Astrocyte (in vitro differentiated cells and primary cell): ENCODE measurements around the gene PRRC2C.
"Not testable (repeated sequence)": the region's sequence is repeated elsewhere in the genome, so short reads cannot be mapped to it uniquely, and the experiment has no call there.

Experiments
- EZH2 ChIP-seq: IDR thresholded peaks from 2 replicates; pipeline ENCODE4 v1.6.1; 2012; ENCODE audit warnings: mild to moderate bottlenecking, low read length, inconsistent platforms; ENCODE audit not compliant: insufficient read depth
- TF ChIP-seq, protein P1 (sequence below): IDR thresholded peaks from 2 replicates; pipeline ENCODE4 v1.5.1; 2011; ENCODE audit warnings: low read depth, mild to moderate bottlenecking, inconsistent platforms, low read length, moderate library complexity; ENCODE audit not compliant: insufficient read depth

DNA sequence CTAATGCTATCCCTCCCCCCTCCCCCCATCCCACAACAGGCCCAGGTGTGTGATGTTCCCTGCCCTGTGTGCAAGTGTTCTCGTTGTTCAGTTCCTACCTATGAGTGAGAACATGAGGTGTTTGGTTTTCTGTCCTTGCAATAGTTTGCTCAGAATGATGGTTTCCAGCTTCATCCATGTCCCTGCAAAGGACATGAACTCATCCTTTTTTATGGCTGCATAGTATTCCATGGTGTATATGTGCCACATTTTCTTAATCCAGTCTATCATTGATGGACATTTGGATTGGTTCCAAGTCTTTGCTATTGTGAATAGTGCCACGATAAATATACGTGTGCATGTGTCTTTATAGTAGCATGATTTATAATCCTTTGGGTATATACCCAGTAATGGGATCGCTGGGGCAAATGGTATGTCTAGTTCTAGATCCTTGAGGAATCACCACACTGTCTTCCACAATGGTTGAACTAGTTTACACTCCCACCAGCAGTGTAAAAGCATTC is 65.3 kb downstream of the PRRC2C start:
- not testable (repeated sequence) for TF ChIP-seq EZH2
- TF ChIP-seq, protein P1, sequence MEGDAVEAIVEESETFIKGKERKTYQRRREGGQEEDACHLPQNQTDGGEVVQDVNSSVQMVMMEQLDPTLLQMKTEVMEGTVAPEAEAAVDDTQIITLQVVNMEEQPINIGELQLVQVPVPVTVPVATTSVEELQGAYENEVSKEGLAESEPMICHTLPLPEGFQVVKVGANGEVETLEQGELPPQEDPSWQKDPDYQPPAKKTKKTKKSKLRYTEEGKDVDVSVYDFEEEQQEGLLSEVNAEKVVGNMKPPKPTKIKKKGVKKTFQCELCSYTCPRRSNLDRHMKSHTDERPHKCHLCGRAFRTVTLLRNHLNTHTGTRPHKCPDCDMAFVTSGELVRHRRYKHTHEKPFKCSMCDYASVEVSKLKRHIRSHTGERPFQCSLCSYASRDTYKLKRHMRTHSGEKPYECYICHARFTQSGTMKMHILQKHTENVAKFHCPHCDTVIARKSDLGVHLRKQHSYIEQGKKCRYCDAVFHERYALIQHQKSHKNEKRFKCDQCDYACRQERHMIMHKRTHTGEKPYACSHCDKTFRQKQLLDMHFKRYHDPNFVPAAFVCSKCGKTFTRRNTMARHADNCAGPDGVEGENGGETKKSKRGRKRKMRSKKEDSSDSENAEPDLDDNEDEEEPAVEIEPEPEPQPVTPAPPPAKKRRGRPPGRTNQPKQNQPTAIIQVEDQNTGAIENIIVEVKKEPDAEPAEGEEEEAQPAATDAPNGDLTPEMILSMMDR = not testable (repeated sequence)
